GM12878 (cell line): ENCODE results near the gene ANKS1A.

Source experiments
- CHD4 ChIP-seq: fragments of 200-600 bp; sonication (generic); IDR thresholded peaks from 2 replicates; pipeline ENCODE4 v1.6.1; 2016; ENCODE audit warnings: mild to moderate bottlenecking
- EGR1 ChIP-seq, 2 experiments: IDR thresholded peaks; 1 replicate in 1 of 2; 2 replicates in 1 of 2; pipeline ENCODE4 v1.6.1; 2011 to 2012; ENCODE audit warnings: low read depth in 2 of 2, low read length in 2 of 2, borderline replicate concordance in 1 of 2, mild to moderate bottlenecking in 1 of 2, moderate library complexity in 1 of 2
- NFYB ChIP-seq: IDR thresholded peaks from 2 replicates; pipeline ENCODE4 v1.6.1; 2011; ENCODE audit warnings: low read depth, mild to moderate bottlenecking, low read length, improper control_type of control experiment, moderate library complexity; ENCODE audit not compliant: insufficient read depth
- POLR2AphosphoS2 ChIP-seq: IDR thresholded peaks from 2 replicates; pipeline ENCODE4 v1.6.1; 2011; ENCODE audit warnings: low read depth, mild to moderate bottlenecking, low read length, improper control_type of control experiment, moderate library complexity
- SUZ12 ChIP-seq: fragments of 200-600 bp; sonication (generic); IDR thresholded peaks from one replicate; pipeline ENCODE4 v1.6.1; 2018; ENCODE audit warnings: antibody characterized with exemption, mild to moderate bottlenecking; ENCODE audit not compliant: unreplicated experiment
- ZNF24 ChIP-seq: fragments of 450-650 bp; IDR thresholded peaks from 2 replicates; pipeline ENCODE4 v1.6.1; 2017; ENCODE audit warnings: antibody characterized with exemption, mild to moderate bottlenecking
- ZNF274 ChIP-seq: IDR thresholded peaks from one replicate; pipeline ENCODE4 v1.8.0; 2011; ENCODE audit not compliant: insufficient read length, insufficient read depth

DNA sequence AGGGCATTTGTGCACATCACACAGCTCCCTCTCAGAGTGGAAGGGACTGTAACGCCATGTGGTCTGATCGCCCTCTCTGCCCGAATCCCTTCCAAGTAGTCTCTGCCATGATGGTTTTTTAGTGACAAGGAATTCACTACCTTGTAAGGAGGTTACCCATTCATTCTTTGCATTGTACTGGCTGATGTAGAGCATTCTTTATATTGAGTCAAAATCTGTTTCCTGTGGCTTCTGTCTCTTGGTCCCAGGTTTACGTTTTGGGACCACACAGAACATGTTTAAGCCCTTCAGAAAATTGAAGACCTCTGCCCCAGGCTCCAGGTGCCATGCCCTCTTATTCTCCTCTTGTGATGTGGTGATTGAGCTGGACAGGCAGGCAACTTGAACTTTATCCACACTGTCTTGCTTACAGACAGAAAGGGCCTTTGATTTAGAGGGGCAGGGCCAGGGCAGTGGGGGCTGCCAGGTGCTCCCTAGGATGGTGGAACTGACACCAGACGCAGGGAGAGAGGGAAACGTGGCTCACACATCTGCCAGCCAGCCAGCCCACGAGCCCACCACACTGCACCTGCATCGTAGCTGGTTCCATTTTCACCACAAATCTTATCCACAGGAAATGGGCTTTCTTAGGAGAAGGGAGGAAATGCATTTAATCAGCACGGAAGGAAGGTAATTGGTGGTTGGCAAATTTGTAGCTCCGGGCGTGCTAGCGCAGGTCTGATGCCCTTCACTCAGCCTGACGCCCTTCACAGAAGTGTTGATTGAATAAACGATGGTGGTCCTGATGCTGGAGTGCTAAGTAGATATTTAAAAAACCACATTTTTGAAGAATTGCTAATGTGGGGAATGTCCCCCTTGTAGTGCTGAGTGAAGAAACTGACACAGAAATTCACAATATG is 173.9 kb downstream of the ANKS1A start:
- TF ChIP-seq ZNF274 (no peak), ZNF24 (no peak), NFYB (no peak), EGR1 (IDR thresholded peaks at IDR 0.05; ENCODE audit: borderline replicate concordance in 1 of 2, low read depth in 2 of 2, low read length in 2 of 2) (no peak), SUZ12 (no peak), CHD4 (no peak), POLR2AphosphoS2 (no peak)
